Tibial artery (tissue), 4 donors: Measurements from ENCODE around the gene ALDOB.

Source experiments
- DNase-seq, 2 donors: peaks; one replicate each; pipeline ENCODE4 v3.0.0-alpha.2; 2019
- H3K27ac ChIP-seq, 2 donors: fragments of 200-600 bp; sonication (generic) in 1 of 2; 1 replicate in 1 of 2; 2 replicates in 1 of 2; pipeline ENCODE4 v1.5.1; 2018 to 2019; ENCODE audit warnings: mild to moderate bottlenecking in 1 of 2
- H3K27me3 ChIP-seq, 2 donors: fragments of 200-600 bp; sonication (generic) in 1 of 2; one replicate each; pipeline versions ENCODE4 v1.5.1 to v1.6.0; 2016 to 2019
- H3K36me3 ChIP-seq, 3 donors: fragments of 200-600 bp; sonication (generic) in 2 of 3; one replicate each; pipeline ENCODE4 v1.5.1; 2016 to 2019; ENCODE audit warnings: mild to moderate bottlenecking in 2 of 3
- H3K4me1 ChIP-seq, 4 donors: fragments of 200-600 bp; sonication (generic) in 2 of 4; 1 replicate in 3 of 4; 2 replicates in 1 of 4; pipeline ENCODE4 v1.5.1; 2016 to 2019
- H3K4me3 ChIP-seq, 2 donors: fragments of 200-600 bp; sonication (generic) in 1 of 2; 1 replicate in 1 of 2; 2 replicates in 1 of 2; pipeline ENCODE4 v1.5.1; 2018 to 2019; ENCODE audit warnings: mild to moderate bottlenecking in 2 of 2
- H3K9me3 ChIP-seq, 3 donors: fragments of 200-600 bp; sonication (generic) in 1 of 3; one replicate each; pipeline ENCODE4 v1.5.1; 2016 to 2019
- CTCF ChIP-seq, 2 experiments: fragments of 200-600 bp in 1 of 2; fragments of 450-650 bp in 1 of 2; IDR thresholded peaks; one replicate each; pipeline ENCODE4 v1.5.1; 2017 to 2019; ENCODE audit warnings: antibody characterized with exemption in 2 of 2, mild to moderate bottlenecking in 1 of 2, moderate library complexity in 1 of 2
- intact Hi-C: fragments of 100-400 bp; cut with DNase I; formaldehyde crosslinking; loops from one replicate; pipeline ENCODE4 v1.15.0; 2023; ENCODE audit warnings: low total_unique reads

Gene ALDOB

GRCh38 chr9:101434998-101435397 lies 576 bp downstream of the ALDOB start:
- H3K27me3 ChIP-seq = no peaks in the 10 kb centered on the region
- no peak overlapping the region for H3K27ac ChIP-seq
- no peak for TF ChIP-seq CTCF (IDR thresholded peaks at IDR 0.05)
- no peak overlapping the region for H3K4me3 ChIP-seq
- intact Hi-C loops = no loop called here
- no peak for DNase-seq
- H3K9me3 ChIP-seq = no peaks in the 10 kb centered on the region
- H3K4me1 ChIP-seq = no peaks in the 10 kb centered on the region
- H3K36me3 ChIP-seq = no peaks in the 10 kb centered on the region

- no peak for TF ChIP-seq CTCF (IDR thresholded peaks at IDR 0.05)
- no peak for DNase-seq
- no peaks in the 10 kb centered on the region for H3K27me3 ChIP-seq
- H3K4me1 ChIP-seq = no peaks in the 10 kb centered on the region
- H3K4me3 ChIP-seq = no peak overlapping the region
- intact Hi-C loops = no loop called here
- H3K36me3 ChIP-seq = no peaks in the 10 kb centered on the region
- H3K9me3 ChIP-seq = no peaks in the 10 kb centered on the region
- no peak overlapping the region for H3K27ac ChIP-seq
Observed at GRCh38 chr9:101433229-101433628, 2.3 kb downstream of the ALDOB start.

GRCh38 chr9:101432740-101433139 lies 2.8 kb downstream of the ALDOB start:
- intact Hi-C loops = no loop called here
- H3K27ac ChIP-seq = no peak overlapping the region
- no peaks in the 10 kb centered on the region for H3K4me1 ChIP-seq

GRCh38 chr9:101432171-101432570 lies 3.4 kb downstream of the ALDOB start:
- no peak for DNase-seq
- Histone ChIP-seq H3K4me3 (no peak overlapping the region), H3K27ac (no peak overlapping the region), H3K36me3 (no peaks in the 10 kb centered on the region), H3K27me3 (no peaks in the 10 kb centered on the region), H3K9me3 (no peaks in the 10 kb centered on the region), H3K4me1 (no peaks in the 10 kb centered on the region)
- TF ChIP-seq CTCF (IDR thresholded peaks at IDR 0.05) = no peak
- intact Hi-C loops = no loop called here

More at GRCh38 chr9:101432740-101433139, 2.8 kb downstream of the ALDOB start:
- Histone ChIP-seq H3K4me3 (no peak overlapping the region), H3K9me3 (no peaks in the 10 kb centered on the region), H3K27me3 (no peaks in the 10 kb centered on the region), H3K36me3 (no peaks in the 10 kb centered on the region)
- TF ChIP-seq CTCF (IDR thresholded peaks at IDR 0.05) = no peak
- DNase-seq = no peak

- DNase-seq = no peak
- Histone ChIP-seq H3K9me3 (no peaks in the 10 kb centered on the region), H3K27me3 (no peaks in the 10 kb centered on the region), H3K4me3 (no peak overlapping the region), H3K36me3 (no peaks in the 10 kb centered on the region), H3K4me1 (no peaks in the 10 kb centered on the region), H3K27ac (no peak overlapping the region)
- TF ChIP-seq CTCF (IDR thresholded peaks at IDR 0.05) = no peak
- intact Hi-C loops = no loop called here
Observed at GRCh38 chr9:101429736-101430135, 5.8 kb downstream of the ALDOB start.

GRCh38 chr9:101428909-101429308 lies 6.7 kb downstream of the ALDOB start:
- Histone ChIP-seq H3K4me3 (no peak overlapping the region), H3K36me3 (no peaks in the 10 kb centered on the region), H3K27me3 (no peaks in the 10 kb centered on the region), H3K9me3 (no peaks in the 10 kb centered on the region), H3K4me1 (no peaks in the 10 kb centered on the region), H3K27ac (no peak overlapping the region)
- intact Hi-C loops = no loop called here
- DNase-seq = no peak
- TF ChIP-seq CTCF (IDR thresholded peaks at IDR 0.05) = no peak
